GM12878 (cell line): ENCODE data around the gene USPL1. TPM values are rescaled to one million over a fixed set of nuclear protein-coding genes. Genes with fewer than 3 reads are reported as not detected.

ENCODE experiments used
- ATAC-seq: fragments of 200-7000 bp; cut with Tn5 transposase; 3 replicates; pipeline ENCODE4 v1.9.1; 2020; ENCODE audit warnings: mild to moderate bottlenecking, moderate library complexity
- BruUV-seq: library from RNA; stranded (reverse); fragments of 400-500 nt; replicated peaks from 2 replicates; lab custom pipeline; 2021; lab: Mats Ljungman, UMichigan
- CTCF ChIA-PET: fragments of 300-600 bp; sonication (Branson Sonifier 250); formaldehyde crosslinking; extraction: SDS; loops from one replicate; lab custom pipeline; 2021; ENCODE audit warnings: inconsistent platforms; lab: Yijun Ruan, JAX
- POLR2A ChIA-PET: fragments of 350-600 bp; formaldehyde crosslinking; extraction: SDS; loops from one replicate; lab custom pipeline; 2021; ENCODE audit warnings: inconsistent platforms; lab: Charles Lee
- RAD21 ChIA-PET: fragments of 300-600 bp; sonication (Branson Sonifier 250); formaldehyde crosslinking; loops from one replicate; lab custom pipeline; 2023; ENCODE audit warnings: antibody characterized with exemption; ENCODE audit not compliant: unreplicated experiment; lab: Charles Lee
- SMC1A ChIA-PET: fragments of 300-600 bp; sonication (Branson Sonifier 250); formaldehyde crosslinking; loops from one replicate; lab custom pipeline; 2023; ENCODE audit not compliant: unreplicated experiment, uncharacterized antibody; lab: Charles Lee
- DNase-seq: peaks from one replicate; pipeline ENCODE4 v3.0.0-alpha.2; 2011; ENCODE audit warnings: low read depth, low spot score
- FAIRE-seq: peaks from 3 replicates; lab custom pipeline; 2011; peaks lifted over from hg19 to GRCh38; lab: Jason Lieb, UNC
- H2AFZ ChIP-seq: 2 replicates; pipeline ENCODE4 v1.6.0; 2011; ENCODE audit warnings: low read depth, low read length, control low read depth; ENCODE audit not compliant: control insufficient read depth
- H3K27ac ChIP-seq: 2 replicates; pipeline ENCODE4 v1.5.1; 2011; ENCODE audit warnings: control low read depth; ENCODE audit not compliant: control insufficient read depth, insufficient read depth
- H3K27me3 ChIP-seq, 2 experiments: replicated peaks in 1 of 2; 2 replicates each; pipeline versions ENCODE4 v1.6.0 to v1.6.1; 2011; ENCODE audit warnings: low read length in 1 of 2; ENCODE audit not compliant: control insufficient read depth in 2 of 2, insufficient read depth in 2 of 2
- H3K36me3 ChIP-seq, 2 experiments: 2 replicates each; pipeline ENCODE4 v1.5.1; 2011; ENCODE audit warnings: low read length in 1 of 2; ENCODE audit not compliant: control insufficient read depth in 2 of 2, insufficient read depth in 2 of 2
- H3K4me1 ChIP-seq: 2 replicates; pipeline ENCODE4 v1.6.1; 2011; ENCODE audit warnings: mild to moderate bottlenecking, low read length, moderate library complexity, mixed read lengths; ENCODE audit not compliant: control insufficient read depth, insufficient read depth
- H3K4me2 ChIP-seq: 2 replicates; pipeline ENCODE4 v1.6.0; 2011; ENCODE audit warnings: control low read depth; ENCODE audit not compliant: control insufficient read depth, insufficient read depth
- H3K4me3 ChIP-seq: fragments of 200-600 bp; sonication (generic); 2 replicates; pipeline ENCODE4 v1.5.1; 2016
- H3K79me2 ChIP-seq: 2 replicates; pipeline ENCODE4 v1.6.0; 2011; ENCODE audit warnings: low read length; ENCODE audit not compliant: control insufficient read depth, insufficient read depth
- H3K9ac ChIP-seq: 2 replicates; pipeline ENCODE4 v1.8.0; 2011; ENCODE audit warnings: low read length, control low read depth, mixed read lengths; ENCODE audit not compliant: control insufficient read depth, insufficient read depth
- H3K9me3 ChIP-seq: replicated peaks from 3 replicates; pipeline ENCODE4 v1.5.1; 2011; ENCODE audit warnings: mild to moderate bottlenecking, low read length; ENCODE audit not compliant: control insufficient read depth, insufficient read depth
- H4K20me1 ChIP-seq: 2 replicates; pipeline ENCODE4 v1.6.0; 2011; ENCODE audit not compliant: control insufficient read depth, insufficient read depth
- CHD4 ChIP-seq: fragments of 200-600 bp; sonication (generic); IDR thresholded peaks from 2 replicates; pipeline ENCODE4 v1.6.1; 2016; ENCODE audit warnings: mild to moderate bottlenecking
- IKZF2 ChIP-seq, 2 experiments: fragments of 450-650 bp; IDR thresholded peaks; 2 replicates each; pipeline ENCODE4 v1.6.1; 2017; ENCODE audit warnings: mild to moderate bottlenecking in 2 of 2, moderate library complexity in 2 of 2
- NR2F1 ChIP-seq: fragments of 450-650 bp; conservative IDR thresholded peaks from 2 replicates; pipeline ENCODE4 v1.6.1; 2017; ENCODE audit warnings: mild to moderate bottlenecking
- PAX5 ChIP-seq: IDR thresholded peaks from 2 replicates; pipeline ENCODE4 v1.6.1; 2011; ENCODE audit warnings: low read depth, low read length, borderline replicate concordance
- PAX8 ChIP-seq: fragments of 450-650 bp; IDR thresholded peaks from 2 replicates; pipeline ENCODE4 v1.6.1; 2017; ENCODE audit warnings: mild to moderate bottlenecking, moderate library complexity
- POLR2AphosphoS5 ChIP-seq: IDR thresholded peaks from 2 replicates; pipeline ENCODE4 v1.6.1; 2011; ENCODE audit warnings: mild to moderate bottlenecking, low read length, inconsistent platforms
- SMC3 ChIP-seq: IDR thresholded peaks from 2 replicates; pipeline ENCODE4 v1.6.1; 2011; ENCODE audit warnings: low read length, improper control_type of control experiment, borderline replicate concordance
- TAF1 ChIP-seq: IDR thresholded peaks from 2 replicates; pipeline ENCODE4 v1.6.1; 2011; ENCODE audit warnings: mild to moderate bottlenecking, low read depth, low read length, borderline replicate concordance
- TBL1XR1 ChIP-seq: IDR thresholded peaks from 2 replicates; pipeline ENCODE4 v1.6.1; 2012; ENCODE audit warnings: low read depth, low read length, improper control_type of control experiment
- YY1 ChIP-seq: IDR thresholded peaks from 2 replicates; pipeline ENCODE4 v1.6.1; 2011; ENCODE audit warnings: low read depth, mild to moderate bottlenecking, low read length
- WGBS: methylation state at CpG from one replicate; pipeline ENCODE4 v1.1.6; 2016; ENCODE audit warnings: low lambda C conversion rate; ENCODE audit not compliant: insufficient replicate concordance, insufficient coverage; ENCODE audit errors: missing lambda C conversion rate; 5-methylcytosine and 5-hydroxymethylcytosine counted together
- in situ Hi-C: fragments of 300-500 bp; cut with MboI; formaldehyde crosslinking; loops from 9 replicates; pipeline ENCODE4 v1.14.3; 2018; ENCODE audit warnings: mixed read lengths
- intact Hi-C: fragments of 100-400 bp; cut with micrococcal nuclease; formaldehyde crosslinking; loops from one replicate; pipeline ENCODE4 v1.14.2; 2022; ENCODE audit not compliant: unreplicated experiment
- polyA plus RNA-seq, 11 experiments: library from polyadenylated mRNA; depleted of rRNA in 4 of 11; unstranded in 6 of 11; stranded (reverse) in 5 of 11; fragments of >200 nt; fragmentation: Nextera tagmentation in 4 of 11; fragmentation: Illumina TruSeq in 1 of 11; extraction: Ambion mirVana in 4 of 11; extraction: Trizol in 1 of 11; gene quantifications; 1 replicate in 1 of 11; 2 replicates in 10 of 11; pipeline versions ENCODE4 v1.2.1 to v1.2.3, GENCODE V29; 2011 to 2016; ENCODE audit warnings: inconsistent platforms in 2 of 11, missing spikeins in 2 of 11, low read depth in 1 of 11
- total RNA-seq, 4 experiments: library from RNA; depleted of rRNA in 3 of 4; stranded (reverse); fragments of >200 nt in 3 of 4; fragmentation: Illumina TruSeq in 1 of 4; extraction: Trizol in 1 of 4; gene quantifications; 2 replicates each; pipeline versions ENCODE4 v1.2.1 to v1.2.3, GENCODE V29; 2013 to 2021
- TF ChIP-seq, protein P1 (sequence below): fragments of 450-650 bp; IDR thresholded peaks from 2 replicates; pipeline ENCODE4 v1.6.1; 2017; ENCODE audit warnings: mild to moderate bottlenecking, moderate library complexity
- TF ChIP-seq, protein P2 (sequence below): IDR thresholded peaks from 2 replicates; pipeline ENCODE4 v1.6.1; 2012; ENCODE audit warnings: low read depth, low read length, improper control_type of control experiment
- TF ChIP-seq, protein P3 (sequence below): fragments of 450-650 bp; formaldehyde crosslinking; IDR thresholded peaks from 2 replicates; pipeline ENCODE4 v1.5.0; 2022; ENCODE audit warnings: mild to moderate bottlenecking, missing genetic modification characterization
- TF ChIP-seq, protein P4 (sequence below): IDR thresholded peaks from 2 replicates; pipeline ENCODE4 v1.6.1; 2012; ENCODE audit warnings: low read length, inconsistent platforms

Gene USPL1
- total and polyA plus RNA-seq, 10 of the 15 experiments (the other 5 are each of a cell fraction or from before 2014, with no cell fraction given): 7.9 to 23.2 (median 15.8) TPM

DNA sequence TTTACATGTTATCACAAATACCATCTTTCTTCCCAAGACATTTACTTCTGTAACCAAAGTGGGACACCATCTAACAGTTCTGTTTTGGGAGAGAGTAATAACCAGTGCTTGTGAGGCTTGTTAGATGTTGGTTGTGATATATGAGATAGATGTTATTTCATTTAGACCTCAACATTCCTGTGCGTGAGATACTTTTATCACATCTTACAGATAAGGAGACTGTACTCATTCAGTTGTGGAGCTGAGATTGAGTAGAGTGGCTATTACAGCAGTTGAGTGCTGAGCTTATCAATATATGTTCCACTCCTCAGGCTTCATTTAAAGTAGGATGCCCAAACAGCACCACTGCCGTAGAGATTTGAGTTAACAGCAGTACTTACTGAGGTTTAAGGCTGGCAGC is 43.1 kb downstream of the USPL1 start:
- 93% methylated on average over 2 of the region's 2 CpGs for WGBS
- Histone ChIP-seq H3K9ac (no peak overlapping the region), H3K4me2 (no peak overlapping the region), H3K9me3 (no peaks in the 10 kb centered on the region), H3K4me3 (no peak overlapping the region), H3K79me2 (no peaks in the 10 kb centered on the region), H2AFZ (no peak overlapping the region), H3K4me1 (peaks cover 11% of the 10 kb centered on the region), H4K20me1 (no peaks in the 10 kb centered on the region; the same call in 1 of the 2 replicates), H3K27me3 (no peaks in the 10 kb centered on the region), H3K27ac (no peak overlapping the region), H3K36me3 (peaks cover 3 to 19% of the 10 kb centered on the region in 2 experiments; a peak in 3 of 4 replicates)
- FAIRE-seq (no peak), ATAC-seq (no peak), DNase-seq (no peak)
- SMC1A ChIA-PET: interaction anchor here (1.0 kb wide), 1 partner anchor 79 kb away, joined by 3 read pairs; no protein-coding TSS in a partner anchor
- RAD21 ChIA-PET: no interaction called here
- intact Hi-C loops (no loop called here), in situ Hi-C loops (no loop called here)
- CTCF ChIA-PET: interaction anchor here (0.6 kb wide), 1 partner anchor 46 kb away, joined by 3 read pairs; no protein-coding TSS in a partner anchor
- POLR2A ChIA-PET: no interaction called here
- no TSS peak for BruUV-seq
- TF ChIP-seq NR2F1: no peak
- TF ChIP-seq TBL1XR1: no peak
- no peak for TF ChIP-seq TAF1
- no peak for TF ChIP-seq IKZF2 (IDR thresholded peaks at IDR 0.05)
- TF ChIP-seq POLR2AphosphoS5: no peak
- TF ChIP-seq, protein P1, sequence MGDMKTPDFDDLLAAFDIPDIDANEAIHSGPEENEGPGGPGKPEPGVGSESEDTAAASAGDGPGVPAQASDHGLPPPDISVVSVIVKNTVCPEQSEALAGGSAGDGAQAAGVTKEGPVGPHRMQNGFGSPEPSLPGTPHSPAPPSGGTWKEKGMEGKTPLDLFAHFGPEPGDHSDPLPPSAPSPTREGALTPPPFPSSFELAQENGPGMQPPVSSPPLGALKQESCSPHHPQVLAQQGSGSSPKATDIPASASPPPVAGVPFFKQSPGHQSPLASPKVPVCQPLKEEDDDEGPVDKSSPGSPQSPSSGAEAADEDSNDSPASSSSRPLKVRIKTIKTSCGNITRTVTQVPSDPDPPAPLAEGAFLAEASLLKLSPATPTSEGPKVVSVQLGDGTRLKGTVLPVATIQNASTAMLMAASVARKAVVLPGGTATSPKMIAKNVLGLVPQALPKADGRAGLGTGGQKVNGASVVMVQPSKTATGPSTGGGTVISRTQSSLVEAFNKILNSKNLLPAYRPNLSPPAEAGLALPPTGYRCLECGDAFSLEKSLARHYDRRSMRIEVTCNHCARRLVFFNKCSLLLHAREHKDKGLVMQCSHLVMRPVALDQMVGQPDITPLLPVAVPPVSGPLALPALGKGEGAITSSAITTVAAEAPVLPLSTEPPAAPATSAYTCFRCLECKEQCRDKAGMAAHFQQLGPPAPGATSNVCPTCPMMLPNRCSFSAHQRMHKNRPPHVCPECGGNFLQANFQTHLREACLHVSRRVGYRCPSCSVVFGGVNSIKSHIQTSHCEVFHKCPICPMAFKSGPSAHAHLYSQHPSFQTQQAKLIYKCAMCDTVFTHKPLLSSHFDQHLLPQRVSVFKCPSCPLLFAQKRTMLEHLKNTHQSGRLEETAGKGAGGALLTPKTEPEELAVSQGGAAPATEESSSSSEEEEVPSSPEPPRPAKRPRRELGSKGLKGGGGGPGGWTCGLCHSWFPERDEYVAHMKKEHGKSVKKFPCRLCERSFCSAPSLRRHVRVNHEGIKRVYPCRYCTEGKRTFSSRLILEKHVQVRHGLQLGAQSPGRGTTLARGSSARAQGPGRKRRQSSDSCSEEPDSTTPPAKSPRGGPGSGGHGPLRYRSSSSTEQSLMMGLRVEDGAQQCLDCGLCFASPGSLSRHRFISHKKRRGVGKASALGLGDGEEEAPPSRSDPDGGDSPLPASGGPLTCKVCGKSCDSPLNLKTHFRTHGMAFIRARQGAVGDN: no peak
- no peak for TF ChIP-seq PAX5
- no peak for TF ChIP-seq PAX8
- TF ChIP-seq, protein P2, sequence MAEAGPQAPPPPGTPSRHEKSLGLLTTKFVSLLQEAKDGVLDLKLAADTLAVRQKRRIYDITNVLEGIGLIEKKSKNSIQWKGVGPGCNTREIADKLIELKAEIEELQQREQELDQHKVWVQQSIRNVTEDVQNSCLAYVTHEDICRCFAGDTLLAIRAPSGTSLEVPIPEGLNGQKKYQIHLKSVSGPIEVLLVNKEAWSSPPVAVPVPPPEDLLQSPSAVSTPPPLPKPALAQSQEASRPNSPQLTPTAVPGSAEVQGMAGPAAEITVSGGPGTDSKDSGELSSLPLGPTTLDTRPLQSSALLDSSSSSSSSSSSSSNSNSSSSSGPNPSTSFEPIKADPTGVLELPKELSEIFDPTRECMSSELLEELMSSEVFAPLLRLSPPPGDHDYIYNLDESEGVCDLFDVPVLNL: no peak
- TF ChIP-seq, protein P3, sequence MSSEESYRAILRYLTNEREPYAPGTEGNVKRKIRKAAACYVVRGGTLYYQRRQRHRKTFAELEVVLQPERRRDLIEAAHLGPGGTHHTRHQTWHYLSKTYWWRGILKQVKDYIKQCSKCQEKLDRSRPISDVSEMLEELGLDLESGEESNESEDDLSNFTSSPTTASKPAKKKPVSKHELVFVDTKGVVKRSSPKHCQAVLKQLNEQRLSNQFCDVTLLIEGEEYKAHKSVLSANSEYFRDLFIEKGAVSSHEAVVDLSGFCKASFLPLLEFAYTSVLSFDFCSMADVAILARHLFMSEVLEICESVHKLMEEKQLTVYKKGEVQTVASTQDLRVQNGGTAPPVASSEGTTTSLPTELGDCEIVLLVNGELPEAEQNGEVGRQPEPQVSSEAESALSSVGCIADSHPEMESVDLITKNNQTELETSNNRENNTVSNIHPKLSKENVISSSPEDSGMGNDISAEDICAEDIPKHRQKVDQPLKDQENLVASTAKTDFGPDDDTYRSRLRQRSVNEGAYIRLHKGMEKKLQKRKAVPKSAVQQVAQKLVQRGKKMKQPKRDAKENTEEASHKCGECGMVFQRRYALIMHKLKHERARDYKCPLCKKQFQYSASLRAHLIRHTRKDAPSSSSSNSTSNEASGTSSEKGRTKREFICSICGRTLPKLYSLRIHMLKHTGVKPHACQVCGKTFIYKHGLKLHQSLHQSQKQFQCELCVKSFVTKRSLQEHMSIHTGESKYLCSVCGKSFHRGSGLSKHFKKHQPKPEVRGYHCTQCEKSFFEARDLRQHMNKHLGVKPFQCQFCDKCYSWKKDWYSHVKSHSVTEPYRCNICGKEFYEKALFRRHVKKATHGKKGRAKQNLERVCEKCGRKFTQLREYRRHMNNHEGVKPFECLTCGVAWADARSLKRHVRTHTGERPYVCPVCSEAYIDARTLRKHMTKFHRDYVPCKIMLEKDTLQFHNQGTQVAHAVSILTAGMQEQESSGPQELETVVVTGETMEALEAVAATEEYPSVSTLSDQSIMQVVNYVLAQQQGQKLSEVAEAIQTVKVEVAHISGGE: no peak
- TF ChIP-seq YY1: no peak
- no peak for TF ChIP-seq CHD4
- TF ChIP-seq SMC3: no peak
- TF ChIP-seq, protein P4, sequence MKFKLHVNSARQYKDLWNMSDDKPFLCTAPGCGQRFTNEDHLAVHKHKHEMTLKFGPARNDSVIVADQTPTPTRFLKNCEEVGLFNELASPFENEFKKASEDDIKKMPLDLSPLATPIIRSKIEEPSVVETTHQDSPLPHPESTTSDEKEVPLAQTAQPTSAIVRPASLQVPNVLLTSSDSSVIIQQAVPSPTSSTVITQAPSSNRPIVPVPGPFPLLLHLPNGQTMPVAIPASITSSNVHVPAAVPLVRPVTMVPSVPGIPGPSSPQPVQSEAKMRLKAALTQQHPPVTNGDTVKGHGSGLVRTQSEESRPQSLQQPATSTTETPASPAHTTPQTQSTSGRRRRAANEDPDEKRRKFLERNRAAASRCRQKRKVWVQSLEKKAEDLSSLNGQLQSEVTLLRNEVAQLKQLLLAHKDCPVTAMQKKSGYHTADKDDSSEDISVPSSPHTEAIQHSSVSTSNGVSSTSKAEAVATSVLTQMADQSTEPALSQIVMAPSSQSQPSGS: no peak
